GM03348 (cell line): ENCODE results near the gene ALOX5.
"Not testable (repeated sequence)": the region's sequence is repeated elsewhere in the genome, so short reads cannot be mapped to it uniquely, and the experiment has no call there.

Source experiments
- DNase-seq: peaks from one replicate; pipeline ENCODE4 v3.0.0; 2012; ENCODE audit warnings: low spot score

ALOX5 gene

GRCh38 chr10:45468079-45468478 lies 94.1 kb downstream of the ALOX5 start:
- no peak for DNase-seq

- no peak for DNase-seq
Observed at GRCh38 chr10:45470098-45471012, 96.3 kb downstream of the ALOX5 start.

- DNase-seq, result no peak
Observed at GRCh38 chr10:45471059-45471458, 97.0 kb downstream of the ALOX5 start.

GRCh38 chr10:45471531-45472310 lies 97.7 kb downstream of the ALOX5 start:
- DNase-seq, result no peak

- no peak for DNase-seq
Observed at GRCh38 chr10:45473126-45473525, 99.1 kb downstream of the ALOX5 start.

GRCh38 chr10:45476559-45476958 lies 102.5 kb downstream of the ALOX5 start:
- DNase-seq, result no peak

- no peak for DNase-seq
Observed at GRCh38 chr10:45480294-45480693, 106.3 kb downstream of the ALOX5 start.

- not testable (repeated sequence) for DNase-seq
Observed at GRCh38 chr10:45481100-45481499, 107.1 kb downstream of the ALOX5 start.

GRCh38 chr10:45483002-45483401 lies 109.0 kb downstream of the ALOX5 start:
- no peak for DNase-seq

GRCh38 chr10:45487735-45488134 lies 113.7 kb downstream of the ALOX5 start:
- DNase-seq, result no peak

GRCh38 chr10:45488365-45488764 lies 114.3 kb downstream of the ALOX5 start:
- no peak for DNase-seq

- DNase-seq, result no peak
Observed at GRCh38 chr10:45490277-45490676, 116.3 kb downstream of the ALOX5 start.

GRCh38 chr10:45491061-45491460 lies 117.0 kb downstream of the ALOX5 start:
- DNase-seq, result no peak
